ENCODE data around the gene KRTAP12-3.

The KRTAP12-3 gene

DNA sequence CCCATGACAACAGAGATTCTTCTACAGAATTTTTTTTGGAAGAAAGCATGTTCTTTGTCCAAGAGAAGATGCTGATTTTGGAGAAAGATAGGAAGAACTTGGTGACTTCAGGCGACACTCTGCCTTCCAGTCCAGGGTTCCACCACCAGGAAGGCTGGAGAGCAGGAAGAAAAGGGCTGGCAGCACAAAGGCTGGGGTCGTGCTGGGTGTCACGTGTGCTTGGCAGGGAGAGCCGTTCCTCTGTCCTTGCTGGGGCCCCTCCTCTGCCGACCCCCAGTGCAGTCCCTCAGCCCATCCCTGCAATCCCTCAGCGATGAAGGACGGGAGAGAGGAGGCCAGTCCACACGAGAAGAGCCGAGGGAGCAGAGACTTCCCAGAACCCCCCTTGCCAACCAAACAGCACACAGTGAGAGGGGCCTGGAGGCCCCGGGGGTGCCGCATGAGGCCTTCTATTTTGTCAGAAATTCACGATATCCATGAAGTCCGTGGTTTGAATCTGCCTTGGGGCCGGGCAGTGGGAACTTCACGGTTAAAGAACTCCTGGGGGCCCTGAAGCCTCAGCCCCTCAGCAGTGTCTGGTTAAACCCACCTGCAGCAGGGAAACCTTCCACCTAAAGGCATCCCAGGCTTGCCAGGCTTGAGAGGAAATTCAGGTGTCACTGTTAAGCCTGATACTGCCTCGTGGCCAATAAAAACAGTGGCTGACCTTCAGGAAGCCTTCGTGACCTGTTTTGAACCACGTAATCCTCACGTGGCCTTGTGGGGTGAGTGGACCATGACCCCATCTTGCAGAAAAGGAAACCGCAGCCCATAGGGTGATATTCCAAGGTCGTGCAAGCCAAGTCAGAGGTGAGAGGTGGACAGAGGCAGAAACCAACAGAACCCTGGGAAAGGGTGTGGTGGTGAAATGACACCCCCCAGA, 42.6 kb downstream of the KRTAP12-3 start:
- Histone ChIP-seq H3K36me3 (no peaks in the 10 kb centered on the region), H3K27me3 (ENCODE audit: insufficient read depth, low read depth, severe bottlenecking) (no peaks in the 10 kb centered on the region), H3K27ac (no peak overlapping the region; the same call in 1 of the 2 replicates), H3K9me3 (ENCODE audit: severe bottlenecking) (no peaks in the 10 kb centered on the region), H3K4me3 (ENCODE audit: low read depth, low read length) (no peak overlapping the region)
- peak; percentile 8 for DNase-seq
- TF ChIP-seq, protein P1, sequence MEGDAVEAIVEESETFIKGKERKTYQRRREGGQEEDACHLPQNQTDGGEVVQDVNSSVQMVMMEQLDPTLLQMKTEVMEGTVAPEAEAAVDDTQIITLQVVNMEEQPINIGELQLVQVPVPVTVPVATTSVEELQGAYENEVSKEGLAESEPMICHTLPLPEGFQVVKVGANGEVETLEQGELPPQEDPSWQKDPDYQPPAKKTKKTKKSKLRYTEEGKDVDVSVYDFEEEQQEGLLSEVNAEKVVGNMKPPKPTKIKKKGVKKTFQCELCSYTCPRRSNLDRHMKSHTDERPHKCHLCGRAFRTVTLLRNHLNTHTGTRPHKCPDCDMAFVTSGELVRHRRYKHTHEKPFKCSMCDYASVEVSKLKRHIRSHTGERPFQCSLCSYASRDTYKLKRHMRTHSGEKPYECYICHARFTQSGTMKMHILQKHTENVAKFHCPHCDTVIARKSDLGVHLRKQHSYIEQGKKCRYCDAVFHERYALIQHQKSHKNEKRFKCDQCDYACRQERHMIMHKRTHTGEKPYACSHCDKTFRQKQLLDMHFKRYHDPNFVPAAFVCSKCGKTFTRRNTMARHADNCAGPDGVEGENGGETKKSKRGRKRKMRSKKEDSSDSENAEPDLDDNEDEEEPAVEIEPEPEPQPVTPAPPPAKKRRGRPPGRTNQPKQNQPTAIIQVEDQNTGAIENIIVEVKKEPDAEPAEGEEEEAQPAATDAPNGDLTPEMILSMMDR (IDR thresholded peaks at IDR 0.05; ENCODE audit: low read depth, low read length) = no peak

DNA sequence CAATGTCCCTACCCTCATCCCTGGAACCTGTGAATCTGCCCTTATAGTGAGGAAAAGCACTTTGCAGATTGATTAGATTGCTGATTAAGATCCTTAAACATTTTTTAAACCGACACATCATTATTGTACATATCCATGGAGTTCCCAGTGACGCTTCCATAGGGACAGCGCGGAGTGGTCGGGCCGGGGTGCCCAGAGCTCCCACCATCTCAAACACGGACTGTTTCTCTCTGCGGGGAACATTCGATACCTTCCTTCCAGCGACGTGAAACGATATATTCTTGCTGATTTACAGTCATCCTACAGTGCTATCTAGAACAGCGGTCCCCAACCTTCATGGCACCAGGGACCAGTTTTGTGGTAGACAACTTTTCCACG, 43.3 kb downstream of the KRTAP12-3 start:
- no peaks in the 10 kb centered on the region for H3K9me3 ChIP-seq (ENCODE audit: severe bottlenecking)
- no peak for DNase-seq
- no peaks in the 10 kb centered on the region for H3K36me3 ChIP-seq
- TF ChIP-seq, protein P1 (IDR thresholded peaks at IDR 0.05; ENCODE audit: low read depth, low read length) = no peak
- H3K4me3 ChIP-seq (ENCODE audit: low read depth, low read length) = no peak overlapping the region
- peak overlapping the region; percentile 68; the same call in 1 of the 2 replicates for H3K27ac ChIP-seq
- no peaks in the 10 kb centered on the region for H3K27me3 ChIP-seq (ENCODE audit: insufficient read depth, low read depth, severe bottlenecking)

DNA sequence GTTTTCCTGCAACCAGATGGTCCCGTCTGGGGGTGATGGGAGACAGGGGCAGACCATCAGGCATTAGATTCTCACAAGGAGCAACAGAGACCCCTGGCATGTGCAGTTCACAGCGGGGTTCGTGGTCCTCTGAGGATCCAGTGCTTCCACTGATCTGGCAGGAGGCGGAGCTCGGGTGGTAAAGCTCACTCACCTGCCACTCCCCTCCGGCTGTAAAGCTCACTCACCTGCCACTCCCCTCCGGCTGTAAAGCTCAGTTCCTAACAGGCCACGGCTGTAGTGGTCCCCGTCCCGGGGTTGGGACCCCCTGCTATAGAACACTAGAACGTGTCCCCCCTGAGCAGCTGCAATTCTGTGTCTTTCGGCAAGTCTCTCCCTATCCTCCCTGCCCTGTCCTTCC, 43.8 kb downstream of the KRTAP12-3 start:
- H3K27ac ChIP-seq = peak overlapping the region; percentile 68
- DNase-seq = peak; percentile 74
- no peaks in the 10 kb centered on the region for H3K9me3 ChIP-seq (ENCODE audit: severe bottlenecking)
- H3K27me3 ChIP-seq (ENCODE audit: insufficient read depth, low read depth, severe bottlenecking) = no peaks in the 10 kb centered on the region
- H3K4me3 ChIP-seq (ENCODE audit: low read depth, low read length) = peak overlapping the region; percentile 34
- TF ChIP-seq, protein P1 (IDR thresholded peaks at IDR 0.05; ENCODE audit: low read depth, low read length) = no peak
- no peaks in the 10 kb centered on the region for H3K36me3 ChIP-seq

DNA sequence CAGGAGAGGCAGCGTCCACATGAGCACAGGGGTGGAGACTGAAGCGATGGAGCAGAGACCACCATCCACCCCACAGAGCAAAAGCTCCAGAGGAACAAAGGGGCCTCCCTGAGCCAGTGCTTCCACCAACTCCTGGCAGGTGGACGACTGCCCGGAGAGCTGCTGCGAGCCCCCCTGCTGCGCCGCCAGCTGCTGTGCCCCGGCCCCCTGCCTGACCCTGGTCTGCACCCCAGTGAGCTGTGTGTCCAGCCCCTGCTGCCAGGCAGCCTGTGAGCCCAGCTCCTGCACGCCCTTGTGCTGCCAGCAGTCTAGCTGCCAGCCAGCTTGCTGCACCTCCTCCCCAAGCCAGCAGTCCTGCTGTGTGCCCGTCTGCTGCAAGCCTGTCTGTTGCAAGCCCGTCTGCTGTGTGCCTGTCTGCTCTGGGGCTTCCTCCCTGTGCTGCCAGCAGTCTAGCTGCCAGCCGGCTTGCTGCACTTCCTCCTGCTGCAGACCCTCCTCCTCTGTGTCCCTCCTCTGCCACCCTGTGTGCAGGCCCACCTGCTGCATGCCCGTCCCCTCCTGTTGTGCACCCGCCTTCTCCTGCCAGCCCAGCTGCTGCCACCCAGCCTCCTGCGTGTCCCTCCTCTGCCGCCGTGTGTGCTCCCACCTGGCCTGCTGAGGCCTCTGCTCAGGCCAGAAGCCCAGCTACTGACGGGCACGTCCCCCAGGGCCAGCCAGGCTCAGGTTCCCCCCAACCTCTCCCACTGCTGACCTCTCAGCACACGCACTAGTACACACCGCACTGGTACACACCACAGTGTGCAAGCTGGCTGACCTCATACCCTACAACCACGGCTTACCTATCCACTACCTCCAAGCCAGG, 44.6 kb downstream of the KRTAP12-3 start:
- Histone ChIP-seq H3K4me3 (ENCODE audit: low read depth, low read length) (peak overlapping the region; percentile 34), H3K27me3 (ENCODE audit: insufficient read depth, low read depth, severe bottlenecking) (no peaks in the 10 kb centered on the region), H3K9me3 (ENCODE audit: severe bottlenecking) (no peaks in the 10 kb centered on the region), H3K27ac (peak overlapping the region; percentile 68), H3K36me3 (no peaks in the 10 kb centered on the region)
- peak; percentile 45 for DNase-seq
- TF ChIP-seq, protein P1 (IDR thresholded peaks at IDR 0.05; ENCODE audit: low read depth, low read length) = no peak

DNA sequence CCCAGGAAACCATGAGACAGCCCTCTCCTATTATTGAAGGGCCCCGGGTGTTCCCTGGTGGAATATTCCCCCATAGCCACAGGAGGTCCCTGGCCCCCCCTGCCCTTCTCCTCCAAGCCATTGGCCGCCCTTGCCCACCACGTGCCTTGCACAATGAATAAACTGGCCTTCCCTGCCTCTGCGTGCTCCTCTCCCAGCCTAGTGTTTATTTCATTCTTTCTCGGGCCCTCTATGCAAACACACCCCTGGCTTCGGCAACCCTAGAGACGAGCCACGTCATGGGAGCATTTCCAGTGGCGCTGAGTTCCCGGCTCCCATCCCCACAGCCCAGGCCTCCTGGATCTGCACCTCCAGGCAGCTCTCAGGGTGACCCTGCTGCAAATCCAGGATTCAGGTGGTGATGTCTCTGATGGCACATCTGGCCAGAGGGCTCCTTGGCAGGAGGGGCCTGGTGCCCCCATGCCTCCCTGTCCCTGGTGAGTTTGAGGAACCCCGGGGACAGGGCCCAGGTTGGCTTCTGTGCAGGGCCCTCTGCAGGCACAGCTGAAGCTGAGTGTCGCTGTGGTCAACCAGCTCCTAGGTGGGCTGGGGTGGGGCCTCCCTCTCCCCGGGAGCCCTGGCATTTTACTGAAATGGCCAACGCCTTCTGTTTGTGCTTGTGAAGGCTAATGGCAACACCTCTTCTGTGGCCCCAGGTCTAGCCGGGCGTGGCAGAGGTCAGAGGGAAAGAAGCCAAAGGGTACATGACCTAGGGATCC, 45.4 kb downstream of the KRTAP12-3 start:
- H3K27me3 ChIP-seq (ENCODE audit: insufficient read depth, low read depth, severe bottlenecking) = no peaks in the 10 kb centered on the region
- no peak overlapping the region for H3K4me3 ChIP-seq (ENCODE audit: low read depth, low read length)

More for the DNA sequence above, 45.4 kb downstream of the KRTAP12-3 start:
- TF ChIP-seq, protein P1 (IDR thresholded peaks at IDR 0.05; ENCODE audit: low read depth, low read length) = no peak
- no peak overlapping the region for H3K27ac ChIP-seq
- H3K36me3 ChIP-seq = no peaks in the 10 kb centered on the region
- no peaks in the 10 kb centered on the region for H3K9me3 ChIP-seq (ENCODE audit: severe bottlenecking)
- DNase-seq = peak; percentile 6

Measured in WERI-Rb-1 (cell line).